H9 (cell line): ENCODE data around the gene RAC2. TPM values are rescaled to one million over a fixed set of nuclear protein-coding genes. Genes with fewer than 3 reads are reported as not detected.

ENCODE experiments used
- DNase-seq: peaks from one replicate; pipeline ENCODE4 v3.0.0-alpha.2; 2017
- H2AFZ ChIP-seq: one replicate; pipeline ENCODE4 v1.6.1; 2013; ENCODE audit warnings: mild to moderate bottlenecking, low read length, control low read depth, moderate library complexity
- H2AK5ac ChIP-seq: 2 replicates; pipeline ENCODE4 v1.6.1; 2013; ENCODE audit warnings: low read length, control low read depth, mixed read lengths; ENCODE audit not compliant: insufficient read length
- H2BK120ac ChIP-seq: one replicate; pipeline ENCODE4 v1.6.1; 2013; ENCODE audit warnings: low read depth, mild to moderate bottlenecking, low read length, control low read depth, inconsistent platforms; ENCODE audit not compliant: poor library complexity, severe bottlenecking
- H2BK12ac ChIP-seq: 2 replicates; pipeline ENCODE4 v1.6.1; 2013; ENCODE audit warnings: low read length, control low read depth, mixed read lengths, low read depth; ENCODE audit not compliant: insufficient read length
- H2BK15ac ChIP-seq: 2 replicates; pipeline ENCODE4 v1.6.1; 2013; ENCODE audit warnings: low read depth, low read length, control low read depth
- H2BK20ac ChIP-seq: one replicate; pipeline ENCODE4 v1.6.1; 2013; ENCODE audit warnings: low read depth, mild to moderate bottlenecking, low read length, control low read depth, inconsistent platforms; ENCODE audit not compliant: poor library complexity, severe bottlenecking
- H2BK5ac ChIP-seq: 2 replicates; pipeline ENCODE4 v1.6.1; 2013; ENCODE audit warnings: low read length, control low read depth, mixed read lengths; ENCODE audit not compliant: insufficient read length
- H3K14ac ChIP-seq: 2 replicates; pipeline ENCODE4 v1.6.1; 2013; ENCODE audit warnings: low read length, control low read depth; ENCODE audit not compliant: insufficient read depth
- H3K18ac ChIP-seq: 2 replicates; pipeline ENCODE4 v1.6.1; 2013; ENCODE audit warnings: low read depth, mild to moderate bottlenecking, mixed read lengths, low read length, control low read depth; ENCODE audit not compliant: insufficient read length
- H3K23ac ChIP-seq: 2 replicates; pipeline ENCODE4 v1.6.1; 2013; ENCODE audit warnings: low read length, control low read depth, mixed read lengths, low read depth; ENCODE audit not compliant: insufficient read length
- H3K23me2 ChIP-seq: 2 replicates; pipeline ENCODE4 v1.6.1; 2013; ENCODE audit warnings: low read depth, mild to moderate bottlenecking, mixed read lengths, low read length, control low read depth; ENCODE audit not compliant: insufficient read length, poor library complexity, severe bottlenecking
- H3K27ac ChIP-seq: 2 replicates; pipeline ENCODE4 v1.5.1; 2013; ENCODE audit warnings: low read length, control low read depth, mixed read lengths, low read depth; ENCODE audit not compliant: insufficient read length
- H3K27me3 ChIP-seq: 2 replicates; pipeline ENCODE4 v1.6.1; 2013; ENCODE audit warnings: low read length, control low read depth, inconsistent platforms; ENCODE audit not compliant: insufficient read depth
- H3K4ac ChIP-seq: 2 replicates; pipeline ENCODE4 v1.6.1; 2013; ENCODE audit warnings: low read depth, mild to moderate bottlenecking, control low read depth, inconsistent platforms, low read length, moderate library complexity
- H3K4me1 ChIP-seq: 2 replicates; pipeline ENCODE4 v1.6.1; 2013; ENCODE audit warnings: low read length, control low read depth, inconsistent platforms; ENCODE audit not compliant: insufficient read depth
- H3K4me2 ChIP-seq: 2 replicates; pipeline ENCODE4 v1.6.1; 2013; ENCODE audit warnings: low read length, control low read depth, mixed read lengths; ENCODE audit not compliant: insufficient read length, insufficient read depth
- H3K56ac ChIP-seq: 2 replicates; pipeline ENCODE4 v1.6.1; 2013; ENCODE audit warnings: low read depth, mild to moderate bottlenecking, mixed read lengths, low read length, control low read depth; ENCODE audit not compliant: insufficient read length
- H3K79me1 ChIP-seq: 2 replicates; pipeline ENCODE4 v1.6.1; 2013; ENCODE audit warnings: low read depth, mild to moderate bottlenecking, moderate library complexity, low read length, control low read depth, inconsistent platforms; ENCODE audit not compliant: insufficient read depth, poor library complexity, severe bottlenecking
- H3K79me2 ChIP-seq: 2 replicates; pipeline ENCODE4 v1.6.1; 2013; ENCODE audit warnings: low read length, control low read depth, inconsistent platforms; ENCODE audit not compliant: insufficient read depth
- H3K9ac ChIP-seq: 2 replicates; pipeline ENCODE4 v1.6.1; 2013; ENCODE audit warnings: low read length, control low read depth, mixed read lengths; ENCODE audit not compliant: insufficient read length; ENCODE audit errors: extremely low read depth
- H3K9me3 ChIP-seq: one replicate; pipeline ENCODE4 v1.6.1; 2013; ENCODE audit warnings: low read depth, low read length, inconsistent platforms; ENCODE audit not compliant: control insufficient read depth
- H3T11ph ChIP-seq: one replicate; pipeline ENCODE4 v1.6.1; 2013; ENCODE audit warnings: mild to moderate bottlenecking, low read length, control low read depth, inconsistent platforms
- H4K20me1 ChIP-seq: one replicate; pipeline ENCODE4 v1.6.1; 2013; ENCODE audit not compliant: control insufficient read depth, insufficient read length, insufficient read depth
- H4K5ac ChIP-seq: 2 replicates; pipeline ENCODE4 v1.6.1; 2013; ENCODE audit warnings: low read depth, mild to moderate bottlenecking, mixed read lengths, low read length, control low read depth; ENCODE audit not compliant: insufficient read length
- H4K8ac ChIP-seq: replicated peaks from 2 replicates; pipeline ENCODE4 v1.6.1; 2013; ENCODE audit warnings: low read length, control low read depth, mixed read lengths, low read depth; ENCODE audit not compliant: insufficient read length
- H4K91ac ChIP-seq: 2 replicates; pipeline ENCODE4 v1.6.1; 2013; ENCODE audit warnings: low read depth, mild to moderate bottlenecking, moderate library complexity, mixed read lengths, low read length, control low read depth; ENCODE audit not compliant: insufficient read length
- H3K27ac Mint-ChIP-seq, 3 experiments: 2 replicates in 2 of 3; 3 replicates in 1 of 3; pipeline ENCODE4 v1.8.0; 2020 to 2021; ENCODE audit warnings: mixed read lengths in 3 of 3, mild to moderate bottlenecking in 1 of 3, moderate library complexity in 1 of 3
- H3K27me3 Mint-ChIP-seq: 2 replicates; pipeline ENCODE4 v1.8.0; 2021; ENCODE audit warnings: low read depth, mild to moderate bottlenecking, moderate library complexity, mixed read lengths
- H3K36me3 Mint-ChIP-seq, 3 experiments: 2 replicates in 2 of 3; 3 replicates in 1 of 3; pipeline ENCODE4 v1.8.0; 2020 to 2021; ENCODE audit warnings: low read depth in 3 of 3, mixed read lengths in 3 of 3; ENCODE audit not compliant: insufficient read depth in 1 of 3
- H3K4me1 Mint-ChIP-seq, 2 experiments: 2 replicates each; pipeline ENCODE4 v1.8.0; 2020; ENCODE audit warnings: mixed read lengths in 2 of 2
- H3K4me3 Mint-ChIP-seq, 2 experiments: 2 replicates in 1 of 2; 3 replicates in 1 of 2; pipeline ENCODE4 v1.8.0; 2020 to 2021; ENCODE audit warnings: mild to moderate bottlenecking in 2 of 2, mixed read lengths in 2 of 2, moderate library complexity in 1 of 2
- H3K9me3 Mint-ChIP-seq, 2 experiments: 2 replicates in 1 of 2; 3 replicates in 1 of 2; pipeline ENCODE4 v1.8.0; 2020; ENCODE audit warnings: mild to moderate bottlenecking in 2 of 2, mixed read lengths in 2 of 2, moderate library complexity in 1 of 2
- CTCF ChIP-seq: fragments of 200-600 bp; sonication (generic); conservative IDR thresholded peaks from 3 replicates; pipeline ENCODE4 v1.8.0; 2021; ENCODE audit warnings: antibody characterized with exemption, mild to moderate bottlenecking
- WGBS: extraction: QIAGEN DNeasy Blood & Tissue Kit; methylation state at CpG from one replicate; pipeline ENCODE4 v1.1.7; 2013; ENCODE audit warnings: missing lambda C conversion rate, low lambda C conversion rate, mixed read lengths; ENCODE audit not compliant: insufficient read length; ENCODE audit errors: extremely low coverage; 5-methylcytosine and 5-hydroxymethylcytosine counted together
- total RNA-seq: library from RNA; stranded (reverse); gene quantifications from 2 replicates; pipeline ENCODE4 v1.2.1, GENCODE V29; 2021

Gene RAC2
- total RNA-seq, 1 experiment from 2014 or later, result 2.8 TPM

- H3K23ac ChIP-seq, result no peak overlapping the region
- Mint-ChIP-seq H3K27me3 (peaks cover 10% of the 10 kb centered on the region), H3K27ac (no peak overlapping the region), H3K9me3 (no peaks in the 10 kb centered on the region), H3K36me3 (no peaks in the 10 kb centered on the region; a peak in 1 of 7 replicates), H3K4me1 (peaks cover 17 to 38% of the 10 kb centered on the region in 2 experiments), H3K4me3 (no peak overlapping the region)
- H3K4me2 ChIP-seq, result no peak overlapping the region
- no peak overlapping the region for H2AFZ ChIP-seq
- no peak overlapping the region for H3T11ph ChIP-seq
- H3K56ac ChIP-seq, result no peak overlapping the region
- H3K23me2 ChIP-seq, result no peaks in the 10 kb centered on the region
- no peaks in the 10 kb centered on the region for H3K9me3 ChIP-seq
- no peak overlapping the region for H2BK20ac ChIP-seq
- H4K20me1 ChIP-seq, result no peaks in the 10 kb centered on the region
- H2BK120ac ChIP-seq, result no peak overlapping the region
- no peak overlapping the region for H3K27ac ChIP-seq
- TF ChIP-seq CTCF, result no peak
- no peak overlapping the region for H2BK5ac ChIP-seq
- H2BK12ac ChIP-seq, result no peak overlapping the region
- no peak overlapping the region for H3K4ac ChIP-seq
- H3K18ac ChIP-seq, result no peak overlapping the region
- no peak overlapping the region for H4K8ac ChIP-seq
- H2AK5ac ChIP-seq, result no peak overlapping the region
- H3K4me1 ChIP-seq, result peaks cover 2% of the 10 kb centered on the region; the same call in 1 of the 2 replicates
- H2BK15ac ChIP-seq, result no peak overlapping the region
- H3K79me2 ChIP-seq, result no peaks in the 10 kb centered on the region
- no peak overlapping the region for H4K5ac ChIP-seq
- no peak overlapping the region for H3K9ac ChIP-seq
- H3K27me3 ChIP-seq, result no peaks in the 10 kb centered on the region
- no peak for DNase-seq
- no peak overlapping the region for H4K91ac ChIP-seq
- H3K79me1 ChIP-seq, result no peaks in the 10 kb centered on the region
- H3K14ac ChIP-seq, result no peak overlapping the region
- no CpG with 5 or more reads among the region's 4 CpGs for WGBS
These were observed 62.4 kb downstream of the RAC2 start for GRCh38 chr22:37181681-37182080.
